ENCODE measurements around the gene SURF4.

SURF4 gene

GRCh38 chr9:133349965-133350616 lies 25.8 kb downstream of the SURF4 start:
- no peaks in the 10 kb centered on the region for H3K9me3 Mint-ChIP-seq
- CTCF ChIA-PET, result interaction anchor here (0.7 to 2.8 kb wide), 6 partner anchors 8 to 163 kb away, joined by 3 to 13 read pairs (median 6); no protein-coding TSS in a partner anchor
- H3K27me3 Mint-ChIP-seq, result no peaks in the 10 kb centered on the region
- peak overlapping the region; percentile 67 for H3K27ac Mint-ChIP-seq
- peak overlapping the region; percentile 37 for H3K4me3 Mint-ChIP-seq
- DNase-seq, result no peak
- H3K4me1 Mint-ChIP-seq, result peaks cover 51% of the 10 kb centered on the region
- peaks cover 59% of the 10 kb centered on the region for H3K36me3 Mint-ChIP-seq

DNA sequence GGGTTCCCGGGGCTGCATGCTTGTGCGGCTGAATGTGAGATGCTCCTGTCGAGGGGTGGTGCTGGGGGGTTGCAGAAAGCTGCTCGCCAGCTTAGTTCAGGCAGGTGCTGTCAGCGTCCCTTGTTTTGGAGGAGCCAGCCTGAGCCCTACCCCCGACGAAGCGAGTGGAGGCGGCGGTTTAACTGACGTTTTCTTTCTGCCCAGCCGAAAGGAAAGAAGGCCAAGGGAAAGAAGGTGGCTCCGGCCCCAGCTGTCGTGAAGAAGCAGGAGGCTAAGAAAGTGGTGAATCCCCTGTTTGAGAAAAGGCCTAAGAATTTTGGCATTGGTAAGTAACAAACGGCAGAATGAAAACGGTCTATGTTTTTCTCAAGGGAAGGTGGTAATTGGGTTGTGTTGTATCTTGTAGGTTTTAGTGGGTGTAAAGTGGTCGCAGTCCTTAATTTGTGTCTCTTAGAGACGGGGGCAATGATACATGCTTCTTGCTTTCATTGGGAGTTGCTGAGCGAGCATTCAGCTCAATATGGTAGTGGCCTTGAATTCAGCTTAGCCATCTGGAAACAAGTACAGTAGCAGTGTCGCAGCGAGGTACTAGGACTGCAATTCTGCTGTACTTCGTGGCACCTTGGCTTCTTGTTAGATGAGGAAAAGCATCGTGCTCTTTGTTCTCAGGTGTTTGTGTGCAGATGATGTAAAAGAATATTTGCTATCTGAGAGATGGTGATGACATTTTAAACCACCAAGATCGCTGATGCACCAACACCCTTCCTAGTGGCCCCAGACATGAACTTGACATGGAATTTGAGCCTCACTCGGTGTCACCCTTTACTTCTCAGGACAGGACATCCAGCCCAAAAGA lies 26.9 kb downstream of the SURF4 start:
- H3K36me3 Mint-ChIP-seq, result peaks cover 63% of the 10 kb centered on the region
- peak overlapping the region; percentile 96 for H3K27ac Mint-ChIP-seq
- no peaks in the 10 kb centered on the region for H3K9me3 Mint-ChIP-seq
- no peaks in the 10 kb centered on the region for H3K27me3 Mint-ChIP-seq
- peaks cover 44% of the 10 kb centered on the region for H3K4me1 Mint-ChIP-seq
- no peak for DNase-seq
- peak overlapping the region; percentile 100 for H3K4me3 Mint-ChIP-seq
- CTCF ChIA-PET, result interaction anchor here (1.0 to 2.0 kb wide), 3 partner anchors 9 to 55 kb away, joined by 3 to 6 read pairs (median 6); no protein-coding TSS in a partner anchor

- Mint-ChIP-seq H3K36me3 (peaks cover 60% of the 10 kb centered on the region), H3K4me3 (peak within 1 kb of the TSS; percentile 100), H3K4me1 (peaks cover 44% of the 10 kb centered on the region), H3K27me3 (no peaks in the 10 kb centered on the region), H3K9me3 (no peaks in the 10 kb centered on the region), H3K27ac (peak within 1 kb of the TSS; percentile 96)
- DNase-seq, result peak; percentile 96
- CTCF ChIA-PET, result interaction anchor here (0.6 to 1.9 kb wide), 3 partner anchors 8 to 23 kb away, joined by 3 to 6 read pairs (median 3); no protein-coding TSS in a partner anchor
These were observed 27.7 kb downstream of the SURF4 start, which contains the start of the genes MED22 and RPL7A for GRCh38 chr9:133347985-133348717. Gene MED22 (minus strand): TSS chr9:133348131. CDS start chr9:133346662, 1,469 bp downstream. Gene RPL7A (plus strand): TSS chr9:133348218. CDS start chr9:133348244, 26 bp downstream.

DNA sequence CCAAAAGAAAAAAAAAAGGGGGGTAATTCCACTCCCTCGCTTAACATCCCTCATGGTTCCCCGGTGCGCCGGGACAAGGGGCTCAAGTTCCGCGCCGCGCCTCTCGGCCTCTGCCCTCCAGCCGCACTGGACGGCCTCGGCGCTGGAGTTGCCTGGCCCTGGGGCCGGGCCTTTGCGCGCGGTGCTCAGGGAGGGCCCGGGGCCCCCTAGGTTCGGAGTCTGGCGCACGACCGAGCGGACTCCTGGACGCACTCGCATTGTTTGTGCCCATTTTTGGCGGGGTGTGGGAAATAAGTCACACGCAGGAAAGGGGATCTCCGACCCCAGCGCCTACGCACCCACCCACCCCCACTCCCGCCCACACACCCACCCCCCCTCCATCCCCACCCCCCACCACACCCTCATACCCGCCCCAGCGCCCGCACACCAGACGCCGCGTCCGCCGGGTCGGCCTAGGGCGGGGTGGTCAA lies 28.3 kb downstream of the SURF4 start:
- Mint-ChIP-seq H3K4me3 (peak overlapping the region; percentile 100), H3K9me3 (no peaks in the 10 kb centered on the region), H3K36me3 (peaks cover 59% of the 10 kb centered on the region), H3K4me1 (peaks cover 44% of the 10 kb centered on the region), H3K27me3 (no peaks in the 10 kb centered on the region), H3K27ac (peak overlapping the region; percentile 96)
- peak; percentile 63 for DNase-seq
- CTCF ChIA-PET, result interaction anchor here (1.0 to 1.9 kb wide), 2 partner anchors 7 to 24 kb away, joined by 3 to 6 read pairs; no protein-coding TSS in a partner anchor

DNA sequence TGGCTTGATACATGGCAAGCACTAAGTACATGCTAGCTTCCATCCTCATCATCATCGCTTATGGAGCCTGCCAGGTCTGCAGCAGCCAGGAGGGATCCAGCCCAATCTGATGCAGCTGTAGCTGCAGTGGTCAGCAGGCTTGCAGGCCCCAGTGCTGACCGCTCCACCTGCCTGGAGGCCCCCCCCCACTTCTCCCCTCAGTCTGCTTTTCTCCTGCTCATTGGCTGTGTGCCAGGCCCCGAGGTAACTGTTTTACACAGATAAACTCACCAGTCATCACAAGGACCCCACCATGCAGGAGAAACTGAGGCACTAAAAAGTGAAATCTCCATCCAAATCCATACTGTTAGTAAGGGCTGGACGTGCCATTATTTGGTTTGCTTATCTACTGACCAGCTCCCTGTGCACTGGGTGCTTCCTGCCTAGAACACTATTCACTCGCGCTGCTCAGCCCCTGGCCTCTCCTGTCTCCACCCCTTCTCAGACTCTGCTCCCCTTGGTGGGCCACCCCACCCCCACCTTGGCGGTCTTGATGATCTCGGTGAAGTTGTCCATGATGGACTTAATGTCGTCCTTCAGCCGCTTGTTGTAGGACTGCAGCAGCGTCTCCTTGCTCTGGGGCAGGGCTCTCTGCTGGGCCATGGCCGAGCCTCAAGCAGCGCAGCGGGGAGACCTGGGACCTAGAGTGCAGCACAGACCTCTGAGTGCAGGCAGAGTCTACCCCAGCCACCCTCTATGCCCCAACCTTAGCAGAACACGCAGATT lies 29.7 kb downstream of the SURF4 start:
- peaks cover 43% of the 10 kb centered on the region for H3K4me1 Mint-ChIP-seq
- CTCF ChIA-PET, result no interaction called here
- no peak for DNase-seq
- H3K27me3 Mint-ChIP-seq, result no peaks in the 10 kb centered on the region
- H3K9me3 Mint-ChIP-seq, result no peaks in the 10 kb centered on the region
- peaks cover 53% of the 10 kb centered on the region for H3K36me3 Mint-ChIP-seq
- H3K4me3 Mint-ChIP-seq, result peak overlapping the region; percentile 100
- H3K27ac Mint-ChIP-seq, result peak overlapping the region; percentile 79

GRCh38 chr9:133345596-133345995 lies 30.3 kb downstream of the SURF4 start:
- DNase-seq, result no peak
- Mint-ChIP-seq H3K27me3 (no peaks in the 10 kb centered on the region), H3K9me3 (no peaks in the 10 kb centered on the region), H3K27ac (no peak overlapping the region), H3K4me1 (peaks cover 49% of the 10 kb centered on the region), H3K4me3 (peak overlapping the region; percentile 47), H3K36me3 (peaks cover 57% of the 10 kb centered on the region)
- CTCF ChIA-PET, result no interaction called here

DNA sequence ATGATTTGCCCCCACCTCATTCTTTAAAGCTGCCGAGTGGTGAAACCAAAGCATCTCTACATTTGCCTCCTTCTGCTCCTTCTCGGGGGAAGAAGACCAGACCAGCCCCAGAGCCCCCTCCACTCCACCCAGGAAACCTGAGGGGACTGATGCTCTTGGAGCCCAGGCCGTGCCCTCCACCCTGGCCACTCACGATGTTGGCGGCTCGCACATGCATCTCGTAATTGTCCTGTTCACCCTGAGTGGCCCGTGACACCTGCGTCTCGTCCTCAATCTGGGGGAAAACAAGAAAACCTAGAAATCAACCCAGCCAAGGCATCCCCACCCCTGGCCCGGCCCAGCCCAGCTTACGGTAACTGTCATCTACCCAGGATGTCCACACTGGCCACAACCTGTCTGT lies 30.9 kb downstream of the SURF4 start:
- no peak overlapping the region for H3K4me3 Mint-ChIP-seq

GRCh38 chr9:133344071-133344470 lies 31.8 kb downstream of the SURF4 start:
- Mint-ChIP-seq H3K27ac (no peak overlapping the region), H3K27me3 (no peaks in the 10 kb centered on the region), H3K4me1 (peaks cover 51% of the 10 kb centered on the region), H3K36me3 (peaks cover 56% of the 10 kb centered on the region), H3K4me3 (no peak overlapping the region), H3K9me3 (no peaks in the 10 kb centered on the region)
- CTCF ChIA-PET, result interaction anchor here (0.8 to 2.2 kb wide), 2 partner anchors 11 to 27 kb away, joined by 3 to 5 read pairs; no protein-coding TSS in a partner anchor
- no peak for DNase-seq

More for the DNA sequence above, 30.9 kb downstream of the SURF4 start:
- Mint-ChIP-seq H3K4me1 (peaks cover 51% of the 10 kb centered on the region), H3K27me3 (no peaks in the 10 kb centered on the region), H3K27ac (no peak overlapping the region), H3K9me3 (no peaks in the 10 kb centered on the region), H3K36me3 (peaks cover 57% of the 10 kb centered on the region)
- CTCF ChIA-PET, result no interaction called here
- DNase-seq, result no peak

GRCh38 chr9:133342570-133342969 lies 33.3 kb downstream of the SURF4 start:
- CTCF ChIA-PET, result interaction anchor here (1.5 to 2.2 kb wide), 3 partner anchors 8 to 29 kb away, joined by 5 to 10 read pairs (median 5); no protein-coding TSS in a partner anchor
- no peaks in the 10 kb centered on the region for H3K27me3 Mint-ChIP-seq
- H3K9me3 Mint-ChIP-seq, result no peaks in the 10 kb centered on the region
- H3K4me3 Mint-ChIP-seq, result no peak overlapping the region
- H3K27ac Mint-ChIP-seq, result no peak overlapping the region
- H3K36me3 Mint-ChIP-seq, result peaks cover 53% of the 10 kb centered on the region
- no peak for DNase-seq
- H3K4me1 Mint-ChIP-seq, result peaks cover 49% of the 10 kb centered on the region

- CTCF ChIA-PET, result interaction anchor here (0.7 to 2.2 kb wide), 6 partner anchors 9 to 144 kb away, joined by 3 to 10 read pairs (median 4); partner anchors contain the start of gene SURF1
- peak overlapping the region; percentile 55 for H3K27ac Mint-ChIP-seq
- H3K36me3 Mint-ChIP-seq, result peaks cover 53% of the 10 kb centered on the region
- H3K4me3 Mint-ChIP-seq, result no peak overlapping the region
- H3K9me3 Mint-ChIP-seq, result no peaks in the 10 kb centered on the region
- peaks cover 47% of the 10 kb centered on the region for H3K4me1 Mint-ChIP-seq
- DNase-seq, result no peak
- H3K27me3 Mint-ChIP-seq, result no peaks in the 10 kb centered on the region
These were observed 33.8 kb downstream of the SURF4 start for GRCh38 chr9:133342069-133342406.

- peaks cover 49% of the 10 kb centered on the region for H3K36me3 Mint-ChIP-seq
- no peak overlapping the region for H3K4me3 Mint-ChIP-seq
- CTCF ChIA-PET, result interaction anchor here (0.7 to 2.0 kb wide), 6 partner anchors 9 to 145 kb away, joined by 3 to 10 read pairs (median 4); partner anchors contain the start of gene SURF1
- DNase-seq, result no peak
- peak overlapping the region; percentile 60 for H3K27ac Mint-ChIP-seq
- peaks cover 47% of the 10 kb centered on the region for H3K4me1 Mint-ChIP-seq
- no peaks in the 10 kb centered on the region for H3K27me3 Mint-ChIP-seq
- no peaks in the 10 kb centered on the region for H3K9me3 Mint-ChIP-seq
These were observed 34.3 kb downstream of the SURF4 start for GRCh38 chr9:133341369-133342068.

GRCh38 chr9:133340916-133341315 lies 34.9 kb downstream of the SURF4 start:
- peaks cover 47% of the 10 kb centered on the region for H3K4me1 Mint-ChIP-seq
- DNase-seq, result no peak
- H3K9me3 Mint-ChIP-seq, result no peaks in the 10 kb centered on the region
- no peak overlapping the region for H3K4me3 Mint-ChIP-seq
- no peaks in the 10 kb centered on the region for H3K27me3 Mint-ChIP-seq
- CTCF ChIA-PET, result interaction anchor here (1.5 to 1.8 kb wide), 2 partner anchors 11 to 15 kb away, joined by 4 to 6 read pairs; partner anchors contain the start of gene SURF1
- H3K36me3 Mint-ChIP-seq, result peaks cover 45% of the 10 kb centered on the region
- peak overlapping the region; percentile 67 for H3K27ac Mint-ChIP-seq
